ENCODE measurements around the gene ANKDD1B.
"Not testable (repeated sequence)": the region's sequence is repeated elsewhere in the genome, so short reads cannot be mapped to it uniquely, and the experiment has no call there.

- not testable (repeated sequence) for TF ChIP-seq NFYB (CRISPR knock-in tag; IDR thresholded peaks at IDR 0.05); POLR2AphosphoS2 (IDR thresholded peaks at IDR 0.05; ENCODE audit: low read depth, low read length); ZNF589 (CRISPR knock-in tag; conservative IDR thresholded peaks at IDR 0.05); ZNF138 (CRISPR knock-in tag; IDR thresholded peaks at IDR 0.05; ENCODE audit: low read depth); HMGXB4 (CRISPR knock-in tag; IDR thresholded peaks at IDR 0.05; ENCODE audit: borderline replicate concordance in 1 of 2, low read depth in 1 of 2); REST (IDR thresholded peaks at IDR 0.05; ENCODE audit: borderline replicate concordance in 1 of 2, low read depth in 1 of 2, low read length in 2 of 2); YY1 (IDR thresholded peaks at IDR 0.05; ENCODE audit: insufficient read depth, insufficient replicate concordance, low read depth, low read length); ZFP36 (IDR thresholded peaks at IDR 0.05; ENCODE audit: borderline replicate concordance, low read depth, low read length, partially characterized antibody); ZNF407 (CRISPR knock-in tag; IDR thresholded peaks at IDR 0.05; ENCODE audit: not compliant biosample characterization); CTCF (CRISPR knock-in tag; IDR thresholded peaks at IDR 0.05); FOXM1 (CRISPR knock-in tag; IDR thresholded peaks at IDR 0.05); ZBTB1 (CRISPR knock-in tag; IDR thresholded peaks at IDR 0.05; ENCODE audit: borderline replicate concordance)
Measured at GRCh38 chr5:75607341-75607740, 3.9 kb upstream of the ANKDD1B start.
